ENCODE results near the gene MYO1G.
A peak's percentile ranks its signal among the peaks of the same experiment; 100 is the strongest.
"Not testable (repeated sequence)": the region's sequence is repeated elsewhere in the genome, so short reads cannot be mapped to it uniquely, and the experiment has no call there.

MYO1G gene

DNA sequence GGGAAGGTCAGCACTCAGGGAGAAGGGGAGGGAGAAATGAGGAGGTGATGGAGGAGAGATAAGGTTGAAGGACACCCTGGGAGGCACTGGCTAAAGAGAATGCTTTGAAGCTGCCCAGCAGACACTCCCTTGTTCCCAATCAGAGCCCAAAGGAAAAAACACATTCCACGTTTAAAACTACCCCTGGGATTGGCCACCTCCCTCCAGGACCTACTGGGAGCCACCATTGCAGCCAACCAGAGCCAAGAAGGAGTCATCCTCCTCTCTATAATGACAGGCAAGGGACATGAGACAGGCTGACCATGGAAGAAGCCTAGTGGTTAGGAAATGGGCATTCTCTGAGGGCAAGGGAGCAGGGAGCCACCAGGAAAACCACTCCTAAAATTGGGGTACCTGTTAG lies 43.8 kb downstream of the MYO1G start:
- DNase-seq = no peak

DNA sequence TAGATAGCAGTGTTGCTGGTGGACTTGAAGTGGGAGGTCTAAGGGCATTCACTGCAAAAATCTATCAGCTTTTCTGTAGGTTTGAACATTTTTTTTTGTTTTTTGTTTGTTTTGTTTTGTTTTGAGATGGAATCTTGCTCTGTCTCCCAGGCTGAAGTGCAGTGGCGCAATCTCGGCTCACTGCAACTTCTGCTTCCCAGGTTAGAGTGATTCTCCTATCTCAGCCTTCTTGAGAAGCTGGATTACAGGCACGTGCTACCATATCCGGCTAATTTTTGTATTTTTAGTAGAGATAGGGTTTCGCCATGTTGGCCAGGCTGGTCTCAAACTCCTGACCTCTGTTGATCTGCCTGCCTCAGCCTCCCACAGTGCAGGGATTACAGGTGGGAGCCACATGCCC lies 44.3 kb downstream of the MYO1G start:
- not testable (repeated sequence) for DNase-seq

DNA sequence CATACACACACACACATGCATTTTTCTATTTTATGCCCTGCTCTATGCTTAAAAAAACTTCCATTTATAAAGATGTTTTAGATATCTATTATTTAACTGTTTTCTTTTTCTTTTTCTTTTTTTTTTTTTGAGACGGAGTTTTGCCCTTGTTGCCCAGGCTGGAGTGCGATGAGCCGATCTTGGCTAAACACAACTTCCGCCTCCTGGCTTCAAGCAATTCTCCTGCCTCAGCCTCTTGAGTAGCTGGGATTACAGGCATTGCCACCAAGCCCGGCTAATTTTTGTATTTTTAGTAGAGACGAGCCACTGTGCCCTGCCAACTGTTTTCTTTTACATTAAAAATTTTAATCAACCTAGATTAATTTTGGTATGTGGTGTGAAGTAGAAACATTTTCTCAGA lies 47.9 kb downstream of the MYO1G start:
- no peak for DNase-seq

DNA sequence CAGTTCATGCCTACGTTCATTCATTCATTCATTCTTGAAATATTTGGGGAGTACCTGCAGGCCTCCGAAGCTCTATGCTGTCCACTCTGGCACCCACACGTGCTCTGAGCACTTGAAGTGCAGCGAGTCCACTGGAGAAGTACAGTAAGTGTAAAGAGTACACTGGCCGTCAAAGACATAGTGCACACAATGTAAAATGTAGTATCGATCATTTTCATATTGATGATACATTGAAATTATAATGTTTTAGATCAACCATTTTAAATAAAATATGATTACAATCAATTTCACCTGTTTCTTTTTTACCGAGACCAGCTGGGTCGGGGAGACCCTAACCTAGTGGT lies 56.5 kb downstream of the MYO1G start:
- no peak for DNase-seq

DNA sequence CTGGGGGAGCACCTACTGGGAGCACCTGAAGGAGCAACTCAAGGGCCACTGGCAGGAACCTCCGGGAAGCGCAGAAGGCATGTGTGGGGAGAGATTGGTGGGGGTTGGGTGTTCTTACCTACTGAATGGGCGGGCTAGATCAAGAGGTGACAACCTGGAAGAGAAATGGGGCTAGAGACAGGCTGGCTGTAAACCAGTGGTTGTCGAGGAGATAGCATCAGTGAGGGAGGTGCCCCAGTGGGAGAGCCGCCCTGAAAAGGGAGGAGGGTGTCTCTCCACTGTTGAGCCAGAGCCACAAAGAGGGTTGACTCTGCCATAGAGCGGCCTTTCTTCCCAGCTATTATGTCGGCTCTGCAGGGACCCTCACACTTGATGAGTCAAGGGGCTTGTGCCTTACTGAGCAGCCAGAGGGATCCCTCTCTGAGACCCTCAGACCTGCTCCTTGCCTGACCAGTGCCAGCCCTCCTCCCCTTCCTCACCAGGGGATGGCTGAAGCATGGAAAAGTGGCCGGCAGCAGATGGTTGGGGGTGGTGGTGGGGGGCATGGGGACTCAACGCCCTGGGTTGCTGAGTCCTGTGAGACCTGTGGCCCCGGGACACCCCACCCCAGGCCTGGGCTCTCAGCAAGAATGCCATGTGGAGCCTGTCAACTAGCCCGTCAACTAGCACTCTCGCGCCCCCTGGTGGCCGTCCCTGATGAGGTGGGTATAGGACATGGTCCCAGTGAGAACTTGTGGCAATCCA lies 57.0 kb downstream of the MYO1G start:
- peak; percentile 60 to 98 for DNase-seq

DNA sequence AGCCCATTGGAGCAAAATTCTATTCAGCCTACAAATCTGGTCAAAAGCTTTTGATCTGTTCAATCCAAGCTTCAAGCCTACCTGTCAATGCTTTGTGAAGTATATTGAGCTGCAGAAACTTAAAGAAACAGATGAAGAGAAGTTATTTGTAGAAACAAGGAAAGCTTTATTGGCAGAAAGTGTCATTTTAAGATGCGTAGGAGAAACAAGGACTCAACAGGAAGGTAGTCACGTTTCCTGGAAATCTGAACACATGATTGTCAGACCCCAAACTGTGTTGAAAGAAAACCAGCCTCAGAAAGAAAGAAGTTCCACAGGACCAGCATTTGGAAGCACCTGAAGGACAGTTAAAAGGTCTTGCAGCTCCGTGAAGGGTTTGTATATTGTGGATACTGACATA lies 58.7 kb downstream of the MYO1G start:
- no peak for DNase-seq

DNA sequence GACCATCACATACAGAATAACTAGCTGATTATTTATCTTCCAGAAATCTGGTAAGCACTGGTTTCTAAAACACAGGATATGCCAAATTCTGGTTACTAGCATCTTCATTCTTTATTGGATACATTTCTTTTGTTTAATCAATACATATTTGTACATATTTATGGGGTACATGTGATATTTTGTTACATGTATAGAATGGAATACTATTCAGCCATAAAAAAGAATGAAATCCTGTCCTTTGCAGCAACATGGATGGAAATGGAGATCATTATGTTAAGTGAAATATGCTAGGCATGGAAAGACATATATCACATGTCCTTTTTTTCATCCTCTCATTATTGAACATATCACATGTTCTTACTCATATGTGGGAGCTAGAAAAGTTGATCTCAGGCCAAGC lies 60.8 kb downstream of the MYO1G start:
- no peak for DNase-seq

DNA sequence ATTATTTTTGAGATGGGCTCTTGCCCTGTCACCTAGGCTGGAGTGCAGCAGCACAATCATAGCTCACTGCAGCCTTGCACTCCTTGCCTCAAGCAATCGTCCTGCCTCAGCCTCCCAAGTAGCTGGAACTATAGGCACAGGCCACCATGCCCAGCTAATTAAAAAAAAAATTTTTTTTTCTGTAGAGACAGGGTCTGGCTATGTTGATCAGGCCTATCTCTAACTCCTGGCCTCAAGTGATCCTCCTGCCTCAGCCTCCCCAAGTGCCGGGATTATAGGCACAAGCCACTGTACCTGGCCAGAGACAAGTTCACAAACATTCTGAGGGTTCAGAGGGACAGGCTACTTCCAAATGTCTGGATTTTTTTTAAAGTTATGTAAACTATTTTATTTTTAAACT lies 61.4 kb downstream of the MYO1G start:
- no peak for DNase-seq

DNA sequence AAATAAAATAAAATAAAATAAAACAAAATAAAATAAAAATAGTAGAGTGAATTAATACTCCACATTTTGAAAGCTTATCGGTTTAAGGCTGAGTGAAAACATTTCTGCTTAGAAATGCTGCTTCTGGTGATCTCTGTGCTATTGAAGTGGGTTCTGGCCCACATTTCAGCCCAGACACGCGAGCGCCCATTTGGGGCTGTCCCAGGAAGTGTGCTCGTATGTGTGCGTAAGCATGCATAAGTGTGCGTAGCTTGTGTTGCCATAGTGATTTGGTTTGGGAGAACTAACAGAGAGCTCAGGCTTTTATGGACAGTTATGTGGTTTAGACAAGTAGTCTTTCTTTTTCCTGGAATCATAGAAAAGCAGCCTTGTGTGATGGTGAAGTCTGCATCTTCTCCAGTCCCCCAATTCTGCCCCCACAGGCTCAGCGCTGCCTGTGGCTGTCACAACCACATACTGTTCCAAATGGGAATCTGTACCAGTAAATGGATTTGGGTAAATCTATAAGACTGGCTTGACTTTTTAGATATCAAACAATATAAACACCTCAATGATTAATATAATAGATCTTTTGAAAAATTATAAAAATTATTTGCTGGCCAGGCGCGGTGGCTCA lies 63.7 kb downstream of the MYO1G start:
- peak in 1 of 2 donors; percentile 50 for DNase-seq

DNA sequence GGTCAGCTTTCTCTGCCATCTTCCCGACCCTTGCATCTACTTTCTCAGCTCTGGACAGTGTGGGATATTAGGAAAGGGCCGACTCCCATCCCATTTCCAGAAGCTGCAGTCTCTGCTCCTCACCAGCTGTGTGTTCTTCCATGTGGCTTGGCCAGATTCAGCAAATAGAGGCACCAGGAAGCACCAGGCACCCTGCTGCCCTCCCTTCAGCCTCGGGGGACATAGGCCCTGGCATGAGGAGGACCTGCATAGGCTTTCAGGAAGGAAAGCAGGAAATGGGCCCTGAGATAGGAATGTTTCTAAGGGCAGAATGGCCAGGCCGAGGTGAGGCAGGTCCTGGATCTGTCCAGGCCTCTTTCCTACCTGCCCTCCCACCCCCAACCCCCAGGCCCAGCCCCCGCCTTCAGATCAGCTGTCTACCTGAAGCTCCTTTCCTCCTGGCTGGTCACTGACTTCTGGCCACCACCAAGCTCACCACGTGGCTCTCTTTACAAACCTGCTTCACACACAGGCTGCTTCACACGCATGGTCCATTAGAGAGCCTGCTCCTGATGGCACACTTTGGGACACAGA lies 66.0 kb downstream of the MYO1G start:
- no peak for DNase-seq

All from inflammatory macrophage treated with lipopolysaccharide for 1 hour (primary cell).